ENCODE results near the gene NOSTRIN.
"Not testable (repeated sequence)": the region's sequence is repeated elsewhere in the genome, so short reads cannot be mapped to it uniquely, and the experiment has no call there.

NOSTRIN gene

DNA sequence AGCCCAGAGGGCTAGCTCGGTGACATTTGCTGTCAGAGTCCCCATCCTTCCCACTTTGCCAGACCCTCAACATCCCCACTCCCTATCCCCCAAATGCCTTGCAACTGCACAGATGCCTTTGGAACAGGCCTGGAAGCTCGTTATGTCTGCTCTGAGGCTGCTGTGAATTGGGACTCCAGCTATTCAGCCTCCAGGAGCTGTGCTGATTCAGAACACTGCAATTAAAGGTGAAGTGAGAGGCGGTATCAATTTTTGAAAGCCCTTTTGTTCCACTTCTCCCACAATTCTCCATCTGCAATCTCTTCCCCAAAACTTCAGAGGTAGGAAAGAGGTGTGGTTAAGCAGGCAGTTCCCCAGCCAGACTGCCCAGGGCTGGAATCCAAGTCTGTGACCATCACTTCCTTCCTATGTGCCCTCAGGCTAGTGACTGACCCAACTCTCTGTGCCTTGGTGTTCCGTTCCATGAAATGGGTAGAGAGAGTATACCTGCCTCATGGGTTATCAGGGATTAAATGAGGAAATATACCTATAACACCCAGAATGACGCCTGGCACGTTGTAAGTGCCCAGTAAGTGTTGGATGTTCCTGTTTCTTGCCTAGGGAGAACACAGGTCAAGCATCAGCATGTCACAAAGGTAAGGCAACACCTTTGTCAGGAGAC lies 17.5 kb downstream of the NOSTRIN start:
- no peak for DNase-seq

DNA sequence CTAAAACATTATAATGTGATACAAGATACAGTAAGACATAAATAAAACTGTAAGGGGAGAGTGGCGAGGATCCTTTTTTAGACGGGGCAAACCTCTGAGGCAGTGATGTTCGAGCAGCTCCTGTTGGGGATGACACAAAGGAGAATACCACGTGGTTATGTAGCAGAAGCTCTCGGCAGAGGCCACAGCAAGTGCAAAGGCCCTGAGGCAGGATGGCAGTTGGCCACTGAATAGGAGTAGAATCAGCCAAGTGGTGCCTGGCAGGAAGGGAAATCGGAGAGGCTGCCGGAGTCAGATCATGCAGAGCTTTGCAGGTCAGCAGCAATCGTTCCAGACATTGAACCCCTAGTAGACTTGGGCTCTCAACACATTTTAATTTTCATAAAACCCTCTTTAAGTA lies 19.1 kb downstream of the NOSTRIN start:
- no peak for DNase-seq

DNA sequence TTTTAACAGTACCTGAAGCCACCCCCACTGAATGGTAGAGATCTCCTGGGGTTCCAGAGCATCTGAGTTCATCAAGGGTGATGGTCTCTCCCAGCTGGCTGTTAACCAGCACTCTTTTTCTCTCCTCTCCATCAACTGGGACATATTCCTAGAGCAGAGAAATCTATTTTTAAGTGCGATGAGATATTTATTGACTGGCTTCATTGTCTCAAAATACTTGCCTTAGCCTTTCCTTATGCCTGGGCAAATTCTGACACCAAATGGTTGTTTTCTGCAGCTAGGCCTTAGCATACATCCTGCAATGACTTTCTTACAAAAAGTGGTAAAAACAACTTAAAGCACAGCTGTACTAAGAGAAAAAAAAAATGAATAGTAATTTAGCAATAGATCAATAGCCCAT lies 19.6 kb downstream of the NOSTRIN start:
- DNase-seq = no peak

DNA sequence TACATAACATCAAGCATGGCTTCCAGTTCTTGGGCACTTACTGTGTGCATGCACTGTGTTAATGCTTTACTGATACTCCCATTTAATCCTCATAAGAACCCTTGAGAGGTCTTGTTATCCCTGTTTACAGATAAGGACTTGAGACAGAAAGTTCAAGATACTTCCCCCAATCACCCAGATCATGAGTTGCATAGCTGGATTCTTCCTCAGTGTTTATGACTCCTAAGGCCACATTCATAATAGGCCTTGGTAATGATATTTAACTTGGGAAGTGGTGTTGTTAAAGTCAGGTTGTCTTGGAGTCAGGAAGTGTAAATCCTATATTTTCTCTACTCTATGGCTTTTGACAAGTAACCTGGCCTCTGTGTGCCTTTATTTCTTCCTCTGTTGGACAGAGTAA lies 22.7 kb downstream of the NOSTRIN start:
- DNase-seq = no peak

DNA sequence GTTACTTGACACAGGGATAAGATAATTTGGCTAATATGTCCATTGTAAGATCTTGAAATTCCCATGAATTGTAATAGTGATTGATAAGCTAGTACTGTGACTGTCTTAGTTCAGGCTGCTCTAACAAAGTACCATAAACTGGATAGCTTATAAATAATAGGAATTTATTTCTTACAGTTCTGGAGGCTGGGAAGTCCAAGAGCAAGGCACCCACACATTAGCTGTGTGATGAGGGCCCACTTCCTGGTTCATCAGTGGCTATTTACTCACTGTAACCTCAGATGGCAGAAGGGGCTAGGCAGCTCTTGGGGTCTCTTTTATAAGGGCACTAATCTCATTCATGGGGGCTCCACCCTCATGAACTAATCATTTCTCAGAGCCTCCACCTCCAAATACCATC lies 28.5 kb downstream of the NOSTRIN start:
- DNase-seq = no peak

DNA sequence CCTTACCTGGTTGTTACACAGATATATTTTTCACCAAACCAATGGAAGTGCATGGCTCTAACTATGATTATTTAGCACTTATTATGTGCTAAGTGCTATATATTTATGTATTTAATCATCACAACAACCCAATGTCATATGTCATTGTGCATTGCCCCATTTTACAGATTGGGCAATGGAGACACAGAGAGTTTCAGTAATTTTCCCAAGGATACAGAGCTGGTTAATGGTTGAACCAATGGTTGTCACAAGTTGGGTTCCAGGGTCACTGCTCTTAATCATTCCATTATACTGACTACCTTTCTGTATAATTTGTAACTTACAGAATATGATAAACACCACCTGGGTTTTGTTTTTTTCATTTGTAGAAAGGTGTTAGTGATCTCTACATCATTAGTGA lies 29.2 kb downstream of the NOSTRIN start:
- DNase-seq = no peak

DNA sequence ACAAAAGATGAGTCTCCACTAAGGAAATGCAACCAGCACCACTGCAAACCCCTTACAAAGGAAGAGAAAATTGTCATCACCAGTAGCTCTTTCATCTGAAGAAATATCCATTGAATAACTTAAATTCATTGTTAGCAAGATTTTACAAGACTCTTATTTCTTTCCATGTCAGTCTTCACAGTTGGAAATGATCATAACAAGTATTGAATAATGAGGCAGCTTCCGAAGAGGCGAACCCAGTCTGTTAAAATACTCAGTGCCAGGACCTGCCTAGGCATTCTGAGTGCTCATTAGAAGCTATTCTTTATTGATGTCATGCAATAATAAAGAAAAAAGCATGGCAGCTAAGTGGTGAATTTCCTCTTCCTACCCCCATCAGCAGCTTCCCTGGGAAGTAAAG lies 33.5 kb downstream of the NOSTRIN start:
- no peak for DNase-seq

DNA sequence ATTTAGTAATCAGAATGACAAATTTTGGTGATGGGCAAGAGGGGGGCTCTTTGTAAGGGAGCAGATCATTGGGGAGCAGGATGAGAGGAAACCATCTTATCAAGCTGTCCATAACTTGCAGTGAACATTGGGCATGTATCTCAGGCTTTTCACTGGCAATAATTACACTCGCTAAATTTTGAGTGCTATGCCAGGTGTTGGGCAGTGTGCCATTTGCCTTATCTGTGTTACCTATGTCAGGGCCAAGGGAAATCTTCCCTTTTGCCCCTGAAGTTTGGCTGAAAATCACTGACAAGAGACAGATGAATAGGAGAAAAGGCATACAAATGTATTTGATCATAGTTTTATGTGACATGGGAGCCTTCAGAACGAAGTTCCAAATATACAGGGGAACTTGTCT lies 39.0 kb downstream of the NOSTRIN start:
- no peak for DNase-seq

DNA sequence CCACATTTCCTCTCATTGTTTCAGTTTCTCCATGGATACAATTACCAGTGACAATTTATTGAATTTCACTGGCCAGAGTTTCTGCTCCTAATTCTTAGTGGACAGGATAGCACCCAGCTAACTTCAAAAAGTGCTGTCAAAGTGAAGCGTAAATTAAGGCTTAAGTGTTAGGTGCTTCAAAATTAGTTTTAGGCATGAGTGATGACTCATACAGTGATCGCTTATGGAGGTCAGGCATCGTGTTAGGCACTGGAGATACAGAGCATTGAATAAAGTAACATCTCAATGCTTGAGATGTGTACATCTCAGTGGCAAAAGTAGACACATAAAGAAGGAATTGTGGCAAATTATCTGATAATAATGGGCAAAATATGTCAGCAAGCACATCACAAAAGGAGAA lies 40.8 kb downstream of the NOSTRIN start:
- no peak for DNase-seq

DNA sequence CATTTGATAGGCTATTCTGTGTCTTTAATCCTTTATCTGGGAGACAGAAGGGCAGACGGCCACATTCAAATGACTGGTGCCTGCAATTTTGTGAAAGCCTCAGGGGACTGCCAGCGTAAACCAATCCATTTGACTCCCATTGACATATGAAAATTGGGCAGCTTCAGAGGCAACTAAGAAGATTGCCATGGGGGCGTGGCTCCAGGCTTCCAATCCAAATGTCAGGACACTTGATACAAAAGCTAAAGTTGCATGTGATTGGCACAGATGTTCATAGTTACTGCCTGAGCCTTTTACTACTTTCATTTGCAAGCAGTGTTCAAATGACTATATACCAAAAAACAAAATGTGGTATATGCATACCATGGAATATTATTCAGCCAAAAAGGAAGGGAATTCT lies 45.8 kb downstream of the NOSTRIN start:
- no peak for DNase-seq

DNA sequence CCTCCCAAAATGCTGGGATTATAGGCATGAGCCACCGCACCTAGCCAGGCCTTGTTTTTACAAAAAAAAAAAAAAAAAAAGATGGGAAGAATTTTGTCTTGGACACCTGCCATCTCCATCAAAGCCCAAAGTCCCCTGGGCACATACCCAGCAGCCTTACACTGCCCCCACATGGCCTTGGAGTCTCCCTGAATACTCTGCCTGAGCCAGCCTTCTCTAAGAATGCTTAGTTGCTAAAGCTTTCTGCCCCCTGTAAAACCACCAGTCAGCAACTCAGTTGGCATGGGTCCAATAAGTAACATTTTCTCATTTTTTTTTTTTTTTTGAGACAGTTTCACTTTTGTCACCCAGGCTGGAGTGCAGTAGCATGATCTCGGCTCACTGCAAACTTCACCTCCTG lies 47.2 kb downstream of the NOSTRIN start:
- peak in 2 of 3 donors; percentile 4 to 9 for DNase-seq

DNA sequence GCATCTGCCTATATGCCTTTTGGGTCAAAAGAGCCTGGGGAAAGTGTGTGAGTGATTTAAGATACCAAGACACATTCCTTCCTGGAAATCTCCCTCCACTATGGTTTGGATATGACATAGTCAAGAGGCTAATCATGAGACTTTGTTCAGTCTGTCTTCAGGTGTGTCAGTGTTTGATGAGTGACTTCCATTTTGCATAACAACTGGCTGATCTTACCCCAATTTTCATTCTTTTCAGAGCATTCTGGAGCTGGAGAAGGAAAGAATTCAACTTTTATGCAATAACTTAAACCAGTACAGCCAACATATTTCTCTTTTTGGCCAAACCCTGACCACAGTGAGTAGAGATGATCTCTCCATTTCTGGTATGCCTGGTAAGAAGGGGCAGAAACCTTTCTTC lies 48.4 kb downstream of the NOSTRIN start:
- DNase-seq = no peak

DNA sequence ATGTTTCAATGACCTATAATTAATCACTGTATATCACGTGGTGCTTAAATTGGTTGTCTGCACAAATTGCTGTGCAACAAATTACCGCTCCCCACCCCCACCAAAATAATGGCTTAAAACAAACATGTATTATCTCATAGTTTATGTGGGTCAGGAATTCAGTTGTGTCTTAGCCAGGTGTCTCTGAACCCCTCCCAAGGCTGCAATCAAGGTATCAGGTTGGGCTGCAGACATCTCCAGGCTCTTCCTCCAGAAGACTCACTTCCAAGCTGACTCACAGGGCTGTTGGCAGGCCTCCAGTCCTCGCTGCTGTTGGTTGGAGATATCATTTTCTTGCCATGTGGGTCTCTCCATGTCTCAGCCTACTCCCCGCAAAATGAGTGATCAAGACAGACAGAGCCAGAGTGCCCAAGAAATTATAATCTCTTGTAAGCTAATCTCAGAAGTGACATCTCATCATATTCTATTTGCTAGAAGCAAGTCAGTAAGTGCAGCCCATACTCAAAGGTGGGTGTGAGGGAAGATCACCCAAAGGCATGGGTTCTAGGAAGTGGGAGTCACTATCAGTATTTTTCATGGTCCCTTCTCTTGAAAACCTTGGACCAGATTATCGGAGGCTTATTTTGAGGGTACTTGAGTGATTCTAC lies 49.4 kb downstream of the NOSTRIN start:
- DNase-seq = peak in 1 of 3 donors; percentile 1

DNA sequence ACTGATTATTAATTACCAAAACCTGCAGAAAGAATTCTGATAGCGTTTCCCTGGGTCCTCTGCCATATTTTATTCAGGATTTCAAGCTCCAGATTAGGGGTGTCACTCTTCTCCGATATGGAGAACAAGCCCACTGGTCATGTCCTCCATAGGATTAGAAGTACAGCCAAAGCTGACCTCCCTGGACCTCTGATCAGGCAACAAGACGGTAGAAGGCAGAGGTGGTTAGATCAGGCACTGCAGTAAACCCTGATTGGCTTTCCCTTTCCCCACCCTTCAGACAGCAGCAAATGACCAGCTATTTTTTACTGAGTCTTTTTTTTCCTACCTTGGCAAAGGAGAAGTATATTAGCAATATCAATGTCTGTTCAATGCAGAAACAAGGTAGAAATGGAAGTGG lies 50.0 kb downstream of the NOSTRIN start:
- DNase-seq = no peak

DNA sequence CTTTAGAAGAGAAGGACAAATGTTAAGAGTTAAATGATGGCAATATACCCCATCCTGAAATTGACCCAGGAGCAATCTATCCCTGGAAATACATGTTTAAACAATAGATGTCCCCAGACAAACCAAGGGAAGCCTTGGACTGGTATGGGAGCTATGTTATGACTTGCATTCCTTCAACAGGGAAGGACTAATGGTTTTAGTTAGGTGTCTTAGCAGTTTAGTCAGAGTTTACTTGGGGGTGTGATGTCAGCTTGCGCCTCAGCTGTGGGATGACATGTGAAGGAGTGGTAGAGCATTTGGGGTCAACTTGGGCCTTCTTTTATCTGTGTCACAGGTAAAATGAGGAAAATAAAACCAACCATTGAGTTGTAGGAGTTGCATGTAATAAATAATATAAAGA lies 51.0 kb downstream of the NOSTRIN start:
- no peak for DNase-seq

DNA sequence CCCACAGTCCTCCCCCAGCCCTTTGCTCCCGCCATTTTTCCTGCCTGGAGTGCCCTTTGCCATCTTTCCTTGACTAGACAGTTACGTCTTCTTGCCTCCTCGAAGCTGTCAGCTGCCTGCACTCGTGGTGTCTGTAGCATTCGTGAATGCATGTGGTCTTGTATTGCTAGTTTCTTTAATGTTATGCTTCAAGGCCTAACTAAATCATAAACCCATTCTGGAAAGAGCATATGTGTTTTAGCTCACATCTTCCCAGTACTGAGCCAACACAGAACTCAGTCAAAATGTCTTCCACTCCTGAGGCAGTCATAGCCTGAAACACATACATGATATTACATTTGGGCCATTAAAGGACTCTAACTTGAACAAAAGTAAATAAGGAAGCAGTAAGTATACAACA lies 52.2 kb downstream of the NOSTRIN start:
- DNase-seq = no peak

DNA sequence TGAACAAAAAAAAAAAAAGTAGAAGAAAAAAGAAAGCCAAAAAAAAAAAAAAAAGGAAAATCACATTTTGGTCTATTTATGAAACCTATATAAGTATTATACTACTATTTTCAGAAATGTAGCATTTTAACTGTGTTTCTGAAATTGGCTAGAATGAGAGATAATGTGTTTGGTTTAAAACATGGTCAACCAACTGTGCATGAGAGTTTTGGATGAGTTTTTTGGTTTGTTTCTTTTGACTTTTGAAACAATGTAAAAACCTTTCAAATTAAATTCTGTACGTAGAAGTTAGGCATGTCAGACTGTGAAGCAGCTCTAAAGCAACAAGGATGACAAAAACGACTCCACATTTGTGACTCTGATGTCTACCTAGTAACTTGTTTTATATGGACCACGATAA lies 53.2 kb downstream of the NOSTRIN start:
- DNase-seq = no peak

DNA sequence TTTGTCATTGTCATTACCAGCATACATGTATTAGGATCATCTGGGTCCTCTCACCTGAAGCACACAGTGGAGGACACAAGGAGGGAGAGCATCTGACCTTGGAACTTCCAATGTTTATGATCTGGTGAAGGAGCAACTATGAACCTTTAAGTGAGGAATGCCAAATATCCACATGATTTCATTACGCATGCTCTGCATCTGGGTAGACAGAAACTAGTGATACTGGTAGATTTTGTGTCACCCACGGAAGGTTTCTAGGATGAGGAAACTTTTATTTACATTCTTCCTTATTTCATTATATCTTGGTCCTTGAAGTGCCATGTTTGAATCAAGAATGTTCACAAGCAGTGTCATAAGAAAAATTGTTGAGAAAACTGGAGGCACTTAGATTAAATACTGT lies 55.7 kb downstream of the NOSTRIN start:
- DNase-seq = no peak

DNA sequence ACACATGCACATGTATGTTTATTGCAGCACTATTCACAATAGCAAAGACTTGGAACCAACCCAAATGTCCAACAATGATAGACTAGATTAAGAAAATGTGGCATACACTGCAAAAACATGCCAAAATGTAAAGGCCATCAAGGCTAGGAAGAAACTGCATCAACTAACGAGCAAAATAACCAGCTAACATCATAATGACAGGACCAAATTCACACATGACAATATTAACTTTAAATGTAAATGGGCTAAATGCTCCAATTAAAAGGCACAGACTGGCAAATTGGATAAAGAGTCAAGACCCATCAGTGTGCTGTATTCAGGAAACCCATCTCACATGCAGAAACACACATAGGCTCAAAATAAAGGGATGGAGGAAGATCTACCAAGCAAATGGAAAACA lies 64.7 kb downstream of the NOSTRIN start:
- not testable (repeated sequence) for DNase-seq

DNA sequence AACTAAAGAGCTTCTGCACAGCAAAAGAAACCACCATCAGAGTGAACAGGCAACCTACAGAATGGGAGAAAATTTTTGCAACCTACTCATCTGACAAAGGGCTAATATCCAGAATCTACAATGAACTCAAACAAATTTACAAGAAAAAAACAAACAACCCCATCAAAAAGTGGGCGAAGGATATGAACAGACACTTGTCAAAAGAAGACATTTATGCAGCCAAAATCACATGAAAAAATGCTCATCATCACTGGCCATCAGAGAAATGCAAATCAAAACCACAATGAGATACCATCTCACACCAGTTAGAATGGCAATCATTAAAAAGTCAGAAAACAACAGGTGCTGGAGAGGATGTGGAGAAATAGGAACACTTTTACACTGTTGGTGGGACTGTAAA lies 67.9 kb downstream of the NOSTRIN start:
- DNase-seq = not testable (repeated sequence)

DNA sequence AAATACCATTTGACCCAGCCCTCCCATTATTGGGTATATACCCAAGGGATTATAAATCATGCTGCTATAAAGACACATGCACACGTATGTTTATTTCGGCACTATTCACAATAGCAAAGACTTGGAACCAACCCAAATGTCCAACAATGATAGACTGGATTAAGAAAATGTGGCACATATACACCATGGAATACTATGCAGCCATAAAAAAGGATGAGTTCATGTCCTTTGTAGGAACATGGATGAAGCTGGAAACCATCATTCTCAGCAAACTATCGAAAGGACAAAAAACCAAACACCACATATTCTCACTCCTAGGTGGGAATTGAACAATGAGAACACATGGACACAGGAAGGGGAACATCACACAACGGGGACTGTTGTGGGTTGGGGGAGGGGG lies 68.4 kb downstream of the NOSTRIN start:
- not testable (repeated sequence) for DNase-seq

DNA sequence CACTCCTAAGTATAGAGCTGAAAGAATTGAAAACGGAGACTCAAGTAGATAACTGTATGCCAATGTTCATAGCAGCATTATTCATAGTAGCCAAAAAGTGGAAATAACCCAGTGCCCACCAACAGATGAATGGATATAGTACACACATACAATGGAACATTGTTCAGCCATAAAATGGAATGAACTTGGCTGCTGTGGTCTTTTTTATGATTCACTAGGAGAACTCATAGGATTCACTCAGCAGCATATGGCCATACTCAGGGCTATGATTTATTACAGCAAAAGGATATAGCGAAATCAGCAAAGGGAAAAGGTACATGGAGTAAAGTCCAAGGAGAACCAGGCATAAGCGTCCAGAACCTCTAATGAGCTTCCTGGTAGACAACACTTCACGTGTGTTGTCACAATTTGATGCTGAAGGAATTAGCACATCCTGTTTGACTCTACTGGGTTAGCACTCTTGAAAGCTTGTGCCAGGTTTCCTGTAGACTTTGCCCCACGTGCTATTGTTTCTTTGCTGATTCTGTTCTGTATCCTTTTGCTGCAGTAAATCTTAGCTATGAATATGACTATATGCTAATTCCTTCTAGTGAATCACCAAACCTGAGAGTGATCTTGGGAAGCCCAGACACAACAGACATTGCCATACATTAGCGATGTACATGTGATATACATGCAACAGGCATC lies 72.1 kb downstream of the NOSTRIN start:
- no peak for DNase-seq

DNA sequence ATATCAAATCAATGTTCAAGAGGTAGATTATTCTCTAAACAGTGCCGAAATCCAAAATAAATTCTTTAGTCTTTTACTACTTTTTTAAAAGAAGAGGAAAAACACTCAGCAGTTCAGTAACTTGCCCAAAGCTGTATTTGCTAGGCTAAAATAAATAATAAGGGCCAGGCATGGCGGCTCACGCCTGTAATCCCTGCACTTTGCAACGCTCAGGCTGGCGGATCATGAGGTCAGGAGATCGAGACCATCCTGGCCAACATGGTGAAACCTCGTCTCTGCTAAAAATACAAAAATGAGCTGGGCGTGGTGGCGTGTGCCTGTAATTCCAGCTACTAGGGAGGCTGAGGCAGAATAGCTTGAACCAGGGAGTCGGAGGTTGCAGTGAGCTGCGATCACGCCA lies 79.7 kb downstream of the NOSTRIN start:
- not testable (repeated sequence) for DNase-seq

DNA sequence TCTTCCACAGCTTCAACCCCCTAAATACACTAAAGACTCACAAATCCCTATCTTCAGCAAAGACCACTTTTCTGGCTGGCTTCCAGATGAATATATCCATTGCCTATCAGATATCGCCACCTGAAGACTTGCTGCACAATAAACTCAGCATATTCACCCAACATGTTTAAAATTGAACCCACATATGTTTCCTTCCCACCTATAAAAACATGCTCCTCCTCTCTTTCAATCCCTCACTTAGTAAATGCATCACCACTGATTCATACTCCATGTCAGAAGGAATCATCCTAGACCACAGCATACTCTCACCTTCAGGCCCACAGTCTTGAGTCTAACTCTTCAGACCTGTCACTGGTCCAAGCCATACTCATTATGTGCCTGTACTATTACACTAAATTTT lies 82.5 kb downstream of the NOSTRIN start:
- DNase-seq = no peak

DNA sequence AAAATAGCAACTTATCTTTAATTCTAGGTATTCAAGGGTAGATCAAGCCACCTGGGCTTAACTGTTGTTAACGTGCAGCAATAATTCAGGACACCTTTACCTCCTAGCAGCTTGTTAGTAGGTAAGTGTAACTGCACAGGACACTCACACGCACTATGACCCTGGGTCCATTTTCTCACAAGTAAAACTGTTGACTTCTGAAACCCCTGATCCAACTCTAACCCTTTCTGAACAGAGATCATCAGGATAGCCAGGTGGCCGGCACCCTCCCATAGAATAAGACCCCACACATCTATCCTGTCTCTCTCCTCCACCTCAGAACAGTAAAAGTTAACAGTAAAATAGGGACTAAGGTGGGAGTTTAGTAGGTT lies 87.2 kb downstream of the NOSTRIN start:
- no peak for DNase-seq
